Measurements from ENCODE around the gene PRELID1. TPM values are rescaled to one million over a fixed set of nuclear protein-coding genes. Genes with fewer than 3 reads are reported as not detected.

PRELID1 gene
- total and polyA plus RNA-seq, 2 donors (not counting 3 experiments of a cell fraction or from before 2014, with no cell fraction given) = 201 to 293 TPM

DNA sequence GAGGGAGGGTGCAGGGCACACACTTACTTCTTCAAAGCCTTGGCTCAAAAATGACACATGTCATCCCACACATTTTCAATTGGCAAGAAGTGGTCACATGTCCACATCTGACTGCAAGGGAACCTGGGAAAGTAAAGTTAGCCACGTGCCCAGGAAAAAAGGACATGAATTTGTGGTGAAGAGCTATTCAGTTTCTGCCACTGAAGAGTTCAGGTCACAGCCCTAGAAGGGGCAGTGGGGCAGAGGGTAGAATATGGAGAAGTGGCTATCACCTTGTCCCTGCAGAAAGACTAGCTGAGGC lies 52.2 kb downstream of the PRELID1 start:
- Histone ChIP-seq H3K9me3 (replicated peaks; ENCODE audit: control insufficient read depth, insufficient read depth, low read length) (no peaks in the 10 kb centered on the region), H3K27me3 (ENCODE audit: control insufficient read depth in 2 of 2, insufficient read depth in 2 of 2, low read length in 2 of 2) (no peaks in the 10 kb centered on the region), H4K20me1 (replicated peaks; ENCODE audit: control insufficient read depth, extremely low read depth, insufficient read depth, low read length) (no peaks in the 10 kb centered on the region), H3K27ac (ENCODE audit: insufficient read depth, low read depth, low read length) (no peak overlapping the region), H3K79me2 (ENCODE audit: control insufficient read depth, insufficient read depth, low read length) (peaks cover 5% of the 10 kb centered on the region), H3K4me3 (replicated peaks in 1 of 3; ENCODE audit: insufficient read depth in 1 of 3, low read depth in 1 of 3, low read length in 3 of 3) (no peak overlapping the region), H3K4me1 (ENCODE audit: control insufficient read depth, extremely low read depth, insufficient read depth, low read length) (peaks cover 21% of the 10 kb centered on the region), H3K4me2 (ENCODE audit: insufficient read depth, low read length) (no peak overlapping the region), H3K36me3 (ENCODE audit: control insufficient read depth in 2 of 2, extremely low read depth in 1 of 2, insufficient read depth in 2 of 2, low read length in 2 of 2) (no peaks in the 10 kb centered on the region), H2AFZ (ENCODE audit: low read depth, low read length) (no peak overlapping the region), H3K9ac (replicated peaks; ENCODE audit: extremely low read depth, insufficient read depth, low read length) (no peak overlapping the region), H3K9me1 (replicated peaks; ENCODE audit: control insufficient read depth, extremely low read depth, insufficient read depth, low read length) (no peaks in the 10 kb centered on the region)
- BruUV-seq (replicated peaks) = no TSS peak
- CTCF ChIA-PET = interaction anchor here (1.0 to 6.3 kb wide), 4 partner anchors 11 to 28 kb away, joined by 3 to 31 read pairs (median 4); no protein-coding TSS in a partner anchor
- dilution Hi-C loops (cut with MboI; ENCODE audit: extremely low pct_ligation_motif_present, low sequenced_read_pairs) = no loop called here
- TF ChIP-seq GATA2 (IDR thresholded peaks at IDR 0.05; ENCODE audit: insufficient read depth, insufficient read length, low read depth, low read length) (no peak), POLR2AphosphoS5 (IDR thresholded peaks at IDR 0.05; ENCODE audit: insufficient read depth, low read depth, low read length) (no peak), POLR2A (IDR thresholded peaks at IDR 0.05; ENCODE audit: low read depth, low read length) (no peak), FOS (IDR thresholded peaks at IDR 0.05; ENCODE audit: borderline replicate concordance, insufficient read depth, low read length) (no peak), CTCF (IDR thresholded peaks at IDR 0.05; ENCODE audit: extremely low read depth in 1 of 2, insufficient read depth in 1 of 2, low read depth in 1 of 2, low read length in 2 of 2) (no peak), JUN (IDR thresholded peaks at IDR 0.05; ENCODE audit: borderline replicate concordance, insufficient read depth, insufficient read length, low read depth) (no peak), MYC (IDR thresholded peaks at IDR 0.05; ENCODE audit: low read depth, low read length) (no peak), EZH2 (IDR thresholded peaks at IDR 0.05; ENCODE audit: borderline replicate concordance, low read depth, low read length, severe bottlenecking) (no peak), MAX (IDR thresholded peaks at IDR 0.05; ENCODE audit: insufficient read depth, insufficient read length) (no peak)
- FAIRE-seq (no peak), DNase-seq (ENCODE audit: low read depth, low spot score) (no peak)
- intact Hi-C loops (cut with micrococcal nuclease) = no loop called here
- POLR2A ChIA-PET = no interaction called here

Other genes with a start within 250 kb of the PRELID1 start
- gene FGFR4, start 216.9 kb upstream of the PRELID1 start, total RNA-seq = 2.9 and 3.8 TPM in 2 replicates
- 1.9 and 2.3 TPM in 2 replicates for gene FGFR4, start 216.9 kb upstream of the PRELID1 start, polyA plus RNA-seq
- gene NSD1, start 170.0 kb upstream of the PRELID1 start, total RNA-seq = 76.1 and 90.4 TPM in 2 replicates
- gene NSD1, start 170.0 kb upstream of the PRELID1 start, polyA plus RNA-seq = 12.4 and 14.4 TPM in 2 replicates
- 20.6 and 20.7 TPM in 2 replicates for gene RAB24, start 80 bp upstream of the PRELID1 start, total RNA-seq
- 43.6 and 44.0 TPM in 2 replicates for gene RAB24, start 80 bp upstream of the PRELID1 start, polyA plus RNA-seq
- 30.5 and 44.2 TPM in 2 replicates for gene MXD3, start 8.1 kb downstream of the PRELID1 start, total RNA-seq
- gene MXD3, start 8.1 kb downstream of the PRELID1 start, polyA plus RNA-seq = 38.4 and 49.9 TPM in 2 replicates
- gene LMAN2, start 47.9 kb downstream of the PRELID1 start, total RNA-seq = 151 and 160 TPM in 2 replicates
- 370 and 475 TPM in 2 replicates for gene LMAN2, start 47.9 kb downstream of the PRELID1 start, polyA plus RNA-seq
- gene RGS14, start 54.1 kb downstream of the PRELID1 start, total RNA-seq = 4.3 and 4.8 TPM in 2 replicates
- gene RGS14, start 54.1 kb downstream of the PRELID1 start, polyA plus RNA-seq = 7.3 and 9.9 TPM in 2 replicates
- not detected in 2 replicates for gene SLC34A1, start 80.6 kb downstream of the PRELID1 start, total RNA-seq
- gene SLC34A1, start 80.6 kb downstream of the PRELID1 start, polyA plus RNA-seq = not detected in 2 replicates
- gene PFN3, start 96.9 kb downstream of the PRELID1 start, total RNA-seq = not detected in 2 replicates
- not detected in 2 replicates for gene PFN3, start 96.9 kb downstream of the PRELID1 start, polyA plus RNA-seq
- gene F12, start 105.8 kb downstream of the PRELID1 start, total RNA-seq = 1.00 and 1.4 TPM in 2 replicates
- 1.4 and 2.7 TPM in 2 replicates for gene F12, start 105.8 kb downstream of the PRELID1 start, polyA plus RNA-seq
- gene GRK6, start 122.9 kb downstream of the PRELID1 start, total RNA-seq = 36.4 and 37.0 TPM in 2 replicates
- 22.9 and 28.9 TPM in 2 replicates for gene GRK6, start 122.9 kb downstream of the PRELID1 start, polyA plus RNA-seq
- 5.7 and 6.5 TPM in 2 replicates for gene PRR7, start 143.0 kb downstream of the PRELID1 start, total RNA-seq
- gene PRR7, start 143.0 kb downstream of the PRELID1 start, polyA plus RNA-seq = 6.6 and 10.5 TPM in 2 replicates
- gene DBN1, start 169.8 kb downstream of the PRELID1 start, total RNA-seq = 310 and 336 TPM in 2 replicates
- 198 and 267 TPM in 2 replicates for gene DBN1, start 169.8 kb downstream of the PRELID1 start, polyA plus RNA-seq
- gene PDLIM7, start 193.8 kb downstream of the PRELID1 start, total RNA-seq = 318 and 371 TPM in 2 replicates
- gene PDLIM7, start 193.8 kb downstream of the PRELID1 start, polyA plus RNA-seq = 314 and 418 TPM in 2 replicates
- 5.3 and 8.1 TPM in 2 replicates for gene DOK3, start 206.0 kb downstream of the PRELID1 start, total RNA-seq
- gene DOK3, start 206.0 kb downstream of the PRELID1 start, polyA plus RNA-seq = 4.8 and 5.1 TPM in 2 replicates
- 86.4 and 103 TPM in 2 replicates for gene DDX41, start 213.2 kb downstream of the PRELID1 start, total RNA-seq
- gene DDX41, start 213.2 kb downstream of the PRELID1 start, polyA plus RNA-seq = 118 and 127 TPM in 2 replicates